Ishikawa (cell line): ENCODE data around the gene ADCY10.

Source experiments
- CREB1 ChIP-seq: IDR thresholded peaks from 2 replicates; pipeline ENCODE4 v1.6.1; 2012; ENCODE audit warnings: low read depth
- EGR1 ChIP-seq: IDR thresholded peaks from 2 replicates; pipeline ENCODE4 v1.6.1; 2012
- EP300 ChIP-seq: IDR thresholded peaks from 2 replicates; pipeline ENCODE4 v1.6.1; 2012; ENCODE audit warnings: borderline replicate concordance
- FOXM1 ChIP-seq: IDR thresholded peaks from 2 replicates; pipeline ENCODE4 v1.6.1; 2012; ENCODE audit warnings: low read depth, borderline replicate concordance
- NFIC ChIP-seq: IDR thresholded peaks from 2 replicates; pipeline ENCODE4 v1.6.1; 2012
- RAD21 ChIP-seq: IDR thresholded peaks from 2 replicates; pipeline ENCODE4 v1.6.1; 2012; ENCODE audit warnings: low read depth
- TCF12 ChIP-seq: IDR thresholded peaks from 2 replicates; pipeline ENCODE4 v1.6.1; 2012; ENCODE audit warnings: low read depth
- YY1 ChIP-seq: IDR thresholded peaks from 2 replicates; pipeline ENCODE4 v1.6.1; 2012; ENCODE audit warnings: low read depth
- TF ChIP-seq, protein P1 (sequence below): IDR thresholded peaks from 2 replicates; pipeline ENCODE4 v1.6.1; 2012; ENCODE audit warnings: low read depth, mild to moderate bottlenecking
- TF ChIP-seq, protein P2 (sequence below): IDR thresholded peaks from 2 replicates; pipeline ENCODE4 v1.6.1; 2012
- TF ChIP-seq, protein P3 (sequence below): IDR thresholded peaks from 2 replicates; pipeline ENCODE4 v1.6.1; 2012

DNA sequence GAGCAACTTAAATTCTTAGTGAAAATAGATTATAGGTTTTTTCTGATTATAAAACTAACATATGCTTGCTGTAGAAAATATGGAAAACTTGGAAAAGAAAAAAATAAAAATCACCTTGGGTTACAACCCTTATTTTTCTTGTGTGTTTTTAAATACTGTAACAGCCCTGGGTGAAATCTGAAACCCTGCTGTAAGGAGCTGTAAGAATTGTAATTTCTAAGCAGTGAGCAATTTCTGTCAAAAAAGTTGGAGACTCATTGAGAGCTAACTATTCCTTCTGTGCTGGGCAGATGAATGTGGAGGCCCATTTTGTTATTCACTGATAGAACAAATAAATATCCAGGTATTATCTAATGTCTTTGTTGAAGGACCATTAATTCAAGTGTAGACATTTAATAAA, 42.6 kb downstream of the ADCY10 start:
- TF ChIP-seq YY1 (no peak), NFIC (no peak), CREB1 (no peak), TCF12 (no peak), RAD21 (no peak), EGR1 (no peak), EP300 (no peak), FOXM1 (no peak)
- TF ChIP-seq, protein P1, sequence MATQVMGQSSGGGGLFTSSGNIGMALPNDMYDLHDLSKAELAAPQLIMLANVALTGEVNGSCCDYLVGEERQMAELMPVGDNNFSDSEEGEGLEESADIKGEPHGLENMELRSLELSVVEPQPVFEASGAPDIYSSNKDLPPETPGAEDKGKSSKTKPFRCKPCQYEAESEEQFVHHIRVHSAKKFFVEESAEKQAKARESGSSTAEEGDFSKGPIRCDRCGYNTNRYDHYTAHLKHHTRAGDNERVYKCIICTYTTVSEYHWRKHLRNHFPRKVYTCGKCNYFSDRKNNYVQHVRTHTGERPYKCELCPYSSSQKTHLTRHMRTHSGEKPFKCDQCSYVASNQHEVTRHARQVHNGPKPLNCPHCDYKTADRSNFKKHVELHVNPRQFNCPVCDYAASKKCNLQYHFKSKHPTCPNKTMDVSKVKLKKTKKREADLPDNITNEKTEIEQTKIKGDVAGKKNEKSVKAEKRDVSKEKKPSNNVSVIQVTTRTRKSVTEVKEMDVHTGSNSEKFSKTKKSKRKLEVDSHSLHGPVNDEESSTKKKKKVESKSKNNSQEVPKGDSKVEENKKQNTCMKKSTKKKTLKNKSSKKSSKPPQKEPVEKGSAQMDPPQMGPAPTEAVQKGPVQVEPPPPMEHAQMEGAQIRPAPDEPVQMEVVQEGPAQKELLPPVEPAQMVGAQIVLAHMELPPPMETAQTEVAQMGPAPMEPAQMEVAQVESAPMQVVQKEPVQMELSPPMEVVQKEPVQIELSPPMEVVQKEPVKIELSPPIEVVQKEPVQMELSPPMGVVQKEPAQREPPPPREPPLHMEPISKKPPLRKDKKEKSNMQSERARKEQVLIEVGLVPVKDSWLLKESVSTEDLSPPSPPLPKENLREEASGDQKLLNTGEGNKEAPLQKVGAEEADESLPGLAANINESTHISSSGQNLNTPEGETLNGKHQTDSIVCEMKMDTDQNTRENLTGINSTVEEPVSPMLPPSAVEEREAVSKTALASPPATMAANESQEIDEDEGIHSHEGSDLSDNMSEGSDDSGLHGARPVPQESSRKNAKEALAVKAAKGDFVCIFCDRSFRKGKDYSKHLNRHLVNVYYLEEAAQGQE: no peak
- TF ChIP-seq, protein P2, sequence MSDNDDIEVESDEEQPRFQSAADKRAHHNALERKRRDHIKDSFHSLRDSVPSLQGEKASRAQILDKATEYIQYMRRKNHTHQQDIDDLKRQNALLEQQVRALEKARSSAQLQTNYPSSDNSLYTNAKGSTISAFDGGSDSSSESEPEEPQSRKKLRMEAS: no peak
- TF ChIP-seq, protein P3, sequence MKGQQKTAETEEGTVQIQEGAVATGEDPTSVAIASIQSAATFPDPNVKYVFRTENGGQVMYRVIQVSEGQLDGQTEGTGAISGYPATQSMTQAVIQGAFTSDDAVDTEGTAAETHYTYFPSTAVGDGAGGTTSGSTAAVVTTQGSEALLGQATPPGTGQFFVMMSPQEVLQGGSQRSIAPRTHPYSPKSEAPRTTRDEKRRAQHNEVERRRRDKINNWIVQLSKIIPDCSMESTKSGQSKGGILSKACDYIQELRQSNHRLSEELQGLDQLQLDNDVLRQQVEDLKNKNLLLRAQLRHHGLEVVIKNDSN: no peak
